CD14-positive monocyte (primary cell): ENCODE data around the gene THSD7A. TPM values are rescaled to one million over a fixed set of nuclear protein-coding genes. Genes with fewer than 3 reads are reported as not detected.

Experiments
- DNase-seq, 3 donors: peaks; one replicate each; pipeline ENCODE4 v3.0.0-alpha.2; 2011 to 2022
- H2AFZ ChIP-seq: 2 replicates; pipeline ENCODE4 v1.6.0; 2012; ENCODE audit warnings: mild to moderate bottlenecking, low read depth, low read length, inconsistent platforms; ENCODE audit not compliant: insufficient read depth, poor library complexity, severe bottlenecking
- H3K27ac ChIP-seq, 2 donors: 1 replicate in 1 of 2; 2 replicates in 1 of 2; pipeline ENCODE4 v1.5.1; 2012 to 2013; ENCODE audit warnings: low read length in 2 of 2, control low read depth in 1 of 2, inconsistent platforms in 1 of 2, low read depth in 1 of 2, mild to moderate bottlenecking in 1 of 2
- H3K27me3 ChIP-seq, 2 donors: one replicate each; pipeline versions ENCODE4 v1.6.0 to v1.6.1; 2011 to 2013; ENCODE audit warnings: low read length in 2 of 2; ENCODE audit not compliant: control insufficient read depth in 2 of 2, insufficient read depth in 2 of 2
- H3K36me3 ChIP-seq, 2 donors: replicated peaks in 1 of 2; 1 replicate in 1 of 2; 2 replicates in 1 of 2; pipeline versions ENCODE4 v1.5.1 to v1.6.1; 2012 to 2013; ENCODE audit warnings: low read length in 2 of 2, control low read depth in 1 of 2, inconsistent platforms in 1 of 2, mild to moderate bottlenecking in 1 of 2; ENCODE audit not compliant: insufficient read depth in 2 of 2, control insufficient read depth in 1 of 2
- H3K4me1 ChIP-seq, 2 donors: 1 replicate in 1 of 2; 2 replicates in 1 of 2; pipeline versions ENCODE4 v1.5.1 to v1.6.1; 2012 to 2013; ENCODE audit warnings: low read length in 2 of 2, control low read depth in 1 of 2, inconsistent platforms in 1 of 2, mild to moderate bottlenecking in 1 of 2, moderate library complexity in 1 of 2; ENCODE audit not compliant: insufficient read depth in 2 of 2, control insufficient read depth in 1 of 2
- H3K4me2 ChIP-seq: replicated peaks from 2 replicates; pipeline ENCODE3; 2012; ENCODE audit warnings: low read length, moderate library complexity, mild to moderate bottlenecking; ENCODE audit not compliant: poor library complexity, severe bottlenecking; ENCODE audit errors: extremely low read depth
- H3K4me3 ChIP-seq, 3 experiments: fragments of 200-600 bp in 1 of 3; sonication (generic) in 1 of 3; replicated peaks in 1 of 3; 1 replicate in 2 of 3; 2 replicates in 1 of 3; pipeline ENCODE4 v1.5.1; 2011 to 2013; ENCODE audit warnings: low read length in 3 of 3, mild to moderate bottlenecking in 3 of 3, control low read depth in 2 of 3, low read depth in 2 of 3, inconsistent platforms in 1 of 3, moderate library complexity in 1 of 3
- H3K79me2 ChIP-seq: 2 replicates; pipeline ENCODE4 v1.6.0; 2012; ENCODE audit warnings: mild to moderate bottlenecking, control low read depth, inconsistent platforms, low read length, moderate library complexity; ENCODE audit not compliant: insufficient read depth
- H3K9ac ChIP-seq: 2 replicates; pipeline ENCODE4 v1.6.0; 2017; ENCODE audit warnings: low read length, mild to moderate bottlenecking; ENCODE audit not compliant: insufficient read depth, poor library complexity, severe bottlenecking
- H3K9me3 ChIP-seq, 2 donors: replicated peaks in 1 of 2; 1 replicate in 1 of 2; 2 replicates in 1 of 2; pipeline versions ENCODE4 v1.5.1 to v1.6.1; 2012 to 2013; ENCODE audit warnings: low read length in 2 of 2, control low read depth in 1 of 2; ENCODE audit not compliant: control insufficient read depth in 1 of 2, insufficient read depth in 1 of 2
- H4K20me1 ChIP-seq: 2 replicates; pipeline ENCODE4 v1.6.0; 2012; ENCODE audit warnings: mild to moderate bottlenecking, low read length, control low read depth, moderate library complexity; ENCODE audit not compliant: insufficient read depth
- H3K27ac Mint-ChIP-seq, 7 donors: one replicate each; pipeline ENCODE4 v1.8.0; 2020; ENCODE audit warnings: mild to moderate bottlenecking in 7 of 7, mixed read lengths in 7 of 7, moderate library complexity in 6 of 7, inconsistent platforms in 2 of 7
- H3K27me3 Mint-ChIP-seq, 3 donors: one replicate each; pipeline ENCODE4 v1.8.0; 2021 to 2022; ENCODE audit warnings: low read depth in 3 of 3, mild to moderate bottlenecking in 3 of 3, mixed read lengths in 3 of 3, moderate library complexity in 3 of 3, inconsistent platforms in 1 of 3
- H3K36me3 Mint-ChIP-seq, 2 donors: one replicate each; pipeline ENCODE4 v1.8.0; 2020; ENCODE audit warnings: mixed read lengths in 2 of 2, inconsistent platforms in 1 of 2, mild to moderate bottlenecking in 1 of 2
- H3K4me1 Mint-ChIP-seq: one replicate; pipeline ENCODE4 v1.8.0; 2020; ENCODE audit warnings: mild to moderate bottlenecking, mixed read lengths
- H3K4me3 Mint-ChIP-seq, 2 donors: one replicate each; pipeline ENCODE4 v1.8.0; 2020; ENCODE audit warnings: mild to moderate bottlenecking in 2 of 2, mixed read lengths in 2 of 2, moderate library complexity in 1 of 2
- H3K9me3 Mint-ChIP-seq, 7 donors: one replicate each; pipeline ENCODE4 v1.8.0; 2020 to 2022; ENCODE audit warnings: mixed read lengths in 7 of 7, mild to moderate bottlenecking in 6 of 7, moderate library complexity in 6 of 7, inconsistent platforms in 2 of 7
- CTCF ChIP-seq: fragments of 200-600 bp; IDR thresholded peaks from one replicate; pipeline ENCODE4 v1.8.0; 2022; ENCODE audit warnings: antibody characterized with exemption, mild to moderate bottlenecking
- WGBS: methylation state at CpG from one replicate; pipeline ENCODE4 v1.1.5; 2013; ENCODE audit warnings: missing lambda C conversion rate; ENCODE audit not compliant: insufficient coverage; 5-methylcytosine and 5-hydroxymethylcytosine counted together
- intact Hi-C, 2 donors: fragments of 100-400 bp; cut with micrococcal nuclease; formaldehyde crosslinking; loops; one replicate each; pipeline versions ENCODE4 v1.15.0 to v1.15.1; 2023
- polyA plus RNA-seq, 3 donors: library from polyadenylated mRNA; depleted of rRNA in 1 of 3; unstranded in 2 of 3; stranded (reverse) in 1 of 3; fragments of 300-500 nt in 2 of 3; fragments of >200 nt in 1 of 3; fragmentation: Illumina TruSeq in 2 of 3; gene quantifications; 1 replicate in 2 of 3; 2 replicates in 1 of 3; pipeline ENCODE4 v1.2.3, GENCODE V29; 2012 to 2021

THSD7A gene
- polyA plus RNA-seq, 3 donors = under 0.01 TPM; not detected in 2

DNA sequence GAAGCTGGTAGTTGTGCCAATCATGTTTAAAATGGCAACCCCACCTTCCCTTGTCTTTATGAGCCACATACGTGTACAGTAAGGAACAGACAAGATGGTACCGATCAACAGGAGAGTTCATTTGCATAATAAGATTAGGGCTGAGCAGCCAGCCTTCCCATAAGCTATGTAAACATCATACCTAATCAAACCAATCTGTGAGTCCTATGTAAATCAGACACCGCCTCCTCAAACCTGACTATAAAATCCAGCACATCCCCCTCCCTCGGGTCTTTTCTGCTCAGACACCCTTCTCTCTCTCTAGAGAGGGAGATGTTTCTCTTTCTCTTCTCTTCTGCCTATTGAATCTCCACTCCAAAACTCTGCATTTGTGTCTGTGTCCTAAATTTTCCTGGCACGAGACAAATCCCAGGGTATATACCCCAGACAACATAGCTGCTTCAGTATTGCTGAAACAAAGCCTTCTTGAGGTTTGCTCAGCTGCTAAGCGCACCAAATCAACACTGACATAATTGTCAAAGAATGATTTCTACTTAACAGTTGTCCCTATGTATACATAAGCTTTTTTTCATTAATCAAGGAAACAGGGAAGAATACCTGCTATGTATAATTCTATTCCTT lies 279.2 kb downstream of the THSD7A start:
- Mint-ChIP-seq H3K9me3 (peaks cover 2 to 16% (median 9%) of the 10 kb centered on the region in 7 donors), H3K36me3 (no peaks in the 10 kb centered on the region), H3K4me3 (no peak overlapping the region), H3K4me1 (peaks cover 3% of the 10 kb centered on the region), H3K27ac (no peak overlapping the region), H3K27me3 (peaks cover 0 to 2% (median 1%) of the 10 kb centered on the region in 3 donors)
- Histone ChIP-seq H3K9ac (no peak overlapping the region), H4K20me1 (no peaks in the 10 kb centered on the region), H3K36me3 (no peaks in the 10 kb centered on the region), H3K27ac (no peak overlapping the region), H3K4me2 (no peak overlapping the region), H3K27me3 (no peaks in the 10 kb centered on the region), H3K79me2 (no peaks in the 10 kb centered on the region), H3K4me1 (no peaks in the 10 kb centered on the region), H3K4me3 (no peak overlapping the region), H3K9me3 (no peaks in the 10 kb centered on the region), H2AFZ (no peak overlapping the region)
- intact Hi-C loops = no loop called here
- no peak for TF ChIP-seq CTCF
- 100% methylated on average over 1 of the region's 6 CpGs for WGBS
- no peak for DNase-seq

DNA sequence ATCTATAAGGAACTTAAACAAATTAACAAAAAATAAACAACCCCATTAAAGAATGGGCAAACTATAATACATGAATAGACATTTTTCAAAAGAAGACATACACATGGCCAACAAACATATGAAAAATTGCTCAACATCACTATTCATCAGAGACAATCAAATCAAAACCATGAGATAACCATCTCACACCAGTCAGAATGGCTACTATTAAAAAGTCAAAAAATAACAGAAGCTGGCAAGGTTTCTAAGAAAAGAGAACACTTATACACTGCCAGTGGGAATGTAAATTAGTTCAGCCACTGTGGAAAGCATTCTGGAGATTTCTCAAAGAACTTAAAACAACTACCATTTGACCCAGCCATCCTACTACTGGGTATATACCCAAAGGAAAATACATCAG lies 280.5 kb downstream of the THSD7A start:
- no peak overlapping the region for H3K9ac ChIP-seq
- H3K36me3 ChIP-seq = no peaks in the 10 kb centered on the region
- DNase-seq = no peak
- H3K27ac ChIP-seq = no peak overlapping the region
- intact Hi-C loops = no loop called here
- H3K4me2 ChIP-seq = no peak overlapping the region
- Mint-ChIP-seq H3K9me3 (peaks cover 2 to 16% (median 9%) of the 10 kb centered on the region in 7 donors), H3K36me3 (no peaks in the 10 kb centered on the region), H3K4me1 (no peaks in the 10 kb centered on the region), H3K27me3 (peaks cover 0 to 2% (median 0%) of the 10 kb centered on the region in 3 donors), H3K27ac (no peak overlapping the region), H3K4me3 (no peak overlapping the region)
- TF ChIP-seq CTCF = no peak
- H3K27me3 ChIP-seq = no peaks in the 10 kb centered on the region
- no peak overlapping the region for H3K4me3 ChIP-seq
- H2AFZ ChIP-seq = no peak overlapping the region
- no peaks in the 10 kb centered on the region for H3K79me2 ChIP-seq
- no peaks in the 10 kb centered on the region for H3K4me1 ChIP-seq
- H4K20me1 ChIP-seq = no peaks in the 10 kb centered on the region
- H3K9me3 ChIP-seq = no peaks in the 10 kb centered on the region
